Measurements from ENCODE around the gene TCP11L2.
"Not testable (repeated sequence)": the region's sequence is repeated elsewhere in the genome, so short reads cannot be mapped to it uniquely, and the experiment has no call there.

TCP11L2 gene

DNA sequence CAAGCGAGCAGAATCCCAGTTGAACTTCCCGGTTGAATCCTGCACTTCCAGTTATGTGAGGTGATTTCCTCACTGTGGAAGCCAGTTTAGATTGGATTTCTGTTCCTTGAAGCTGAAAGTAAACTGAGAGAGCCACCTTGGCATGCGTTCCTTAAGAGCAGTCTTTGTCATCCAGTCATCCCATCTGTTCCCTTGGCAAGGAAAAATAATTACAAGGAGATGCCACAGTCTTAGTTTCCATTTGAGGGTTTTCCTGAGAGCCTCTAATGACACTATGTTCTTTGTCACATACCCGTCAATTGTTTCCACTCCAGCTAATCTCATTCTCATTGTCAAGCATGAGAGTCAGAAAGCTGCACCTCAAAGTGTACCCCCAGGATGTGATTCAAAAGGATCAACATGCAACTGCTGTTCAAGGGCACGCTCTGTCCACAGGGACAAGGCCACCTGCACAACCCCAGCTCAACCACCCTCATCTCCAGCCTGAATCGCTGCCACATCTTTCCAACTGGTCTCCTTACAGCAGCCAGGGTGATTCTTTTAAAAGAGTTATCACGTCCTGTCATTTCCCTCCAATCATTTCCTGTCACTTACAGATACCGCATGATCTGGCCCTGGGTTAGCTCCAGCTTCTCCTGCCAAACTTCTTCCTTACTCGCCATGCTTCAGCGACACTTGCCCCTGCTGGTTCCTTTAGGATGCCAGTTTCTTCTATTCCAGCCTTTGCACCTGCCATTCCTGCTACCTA lies 18.0 kb upstream of the TCP11L2 start:
- DNase-seq = no peak

DNA sequence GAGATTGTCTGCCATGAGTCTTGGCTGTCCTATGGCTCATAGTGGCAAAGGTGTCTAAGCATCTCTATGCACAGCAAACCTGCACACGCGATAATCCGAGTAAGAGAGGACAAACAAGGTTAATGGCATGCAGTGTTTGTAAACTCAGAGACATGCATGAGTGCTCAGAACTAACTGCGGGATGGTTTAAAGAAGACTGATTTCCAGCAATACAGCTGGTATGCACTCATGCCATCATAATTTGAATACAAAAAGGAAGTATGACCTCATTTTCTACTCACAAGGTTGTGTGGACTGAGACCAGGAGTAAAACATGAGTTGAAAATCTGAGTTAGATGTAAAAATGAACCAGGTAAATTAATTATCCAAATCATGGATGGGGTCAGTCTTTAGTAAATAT lies 16.6 kb upstream of the TCP11L2 start:
- DNase-seq = no peak

DNA sequence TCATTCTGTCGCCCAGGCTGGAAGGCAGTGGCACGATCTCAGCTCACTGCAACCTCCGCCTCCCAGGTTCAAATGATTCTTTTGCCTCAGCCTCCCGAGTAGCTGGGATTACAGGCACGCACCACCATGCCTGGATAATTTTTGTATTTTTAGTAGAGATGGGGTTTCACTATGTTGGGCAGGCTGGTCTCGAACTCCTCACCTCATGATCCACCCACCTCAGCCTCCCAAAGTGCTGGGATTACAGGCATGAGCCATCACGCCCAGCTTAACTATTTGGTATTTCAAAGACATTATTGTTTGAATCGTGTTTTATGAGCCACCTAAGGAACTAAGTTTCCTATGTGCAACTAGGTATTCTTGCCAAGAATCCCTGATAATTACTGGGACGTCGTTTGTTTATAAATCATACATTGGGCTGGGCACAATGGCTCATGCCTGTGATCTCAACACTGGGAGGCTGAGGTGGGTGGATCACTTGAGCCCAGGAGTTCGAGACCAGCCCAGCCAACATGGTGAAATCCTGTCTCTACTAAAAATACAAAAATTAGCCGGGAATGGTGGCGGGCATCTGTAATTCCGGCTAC lies 15.9 kb upstream of the TCP11L2 start:
- DNase-seq = not testable (repeated sequence)

DNA sequence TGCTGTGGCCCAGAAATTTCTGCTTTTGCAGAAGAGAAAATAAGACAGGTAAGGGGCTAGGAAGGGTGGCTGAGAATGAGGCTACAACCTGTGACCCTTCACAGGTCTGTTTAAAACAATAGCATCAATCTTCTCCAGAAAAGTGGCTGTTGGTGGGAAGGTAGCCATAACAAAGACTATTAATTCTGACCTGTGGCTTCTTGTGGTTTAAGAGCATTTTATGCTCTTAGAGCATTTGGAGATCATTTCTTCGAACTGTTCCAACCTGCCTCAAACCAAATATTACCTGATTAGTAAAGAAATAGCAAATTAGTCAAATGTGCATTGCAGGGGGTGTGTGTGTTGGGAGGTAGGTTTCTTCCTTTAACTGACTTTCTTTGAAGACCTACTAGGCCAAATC lies 15.2 kb upstream of the TCP11L2 start:
- DNase-seq = no peak

DNA sequence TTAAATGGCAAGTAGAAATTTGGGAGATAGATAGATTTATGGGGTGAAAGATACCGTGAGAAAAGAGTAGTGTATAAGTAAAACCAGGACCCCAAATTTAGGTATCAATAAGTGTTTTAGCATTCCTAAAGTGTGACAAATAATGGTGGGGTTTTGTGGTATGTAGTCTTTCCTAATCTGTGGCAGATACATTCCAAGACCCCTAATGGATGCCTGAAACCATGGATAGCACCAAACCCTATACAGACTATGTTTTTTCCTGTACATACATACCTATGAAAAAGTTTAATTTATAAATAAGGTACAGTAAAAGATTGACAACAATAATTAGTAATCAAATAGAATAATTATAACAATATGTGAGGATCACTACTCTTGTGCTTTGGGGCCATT lies 14.4 kb upstream of the TCP11L2 start:
- DNase-seq = no peak

DNA sequence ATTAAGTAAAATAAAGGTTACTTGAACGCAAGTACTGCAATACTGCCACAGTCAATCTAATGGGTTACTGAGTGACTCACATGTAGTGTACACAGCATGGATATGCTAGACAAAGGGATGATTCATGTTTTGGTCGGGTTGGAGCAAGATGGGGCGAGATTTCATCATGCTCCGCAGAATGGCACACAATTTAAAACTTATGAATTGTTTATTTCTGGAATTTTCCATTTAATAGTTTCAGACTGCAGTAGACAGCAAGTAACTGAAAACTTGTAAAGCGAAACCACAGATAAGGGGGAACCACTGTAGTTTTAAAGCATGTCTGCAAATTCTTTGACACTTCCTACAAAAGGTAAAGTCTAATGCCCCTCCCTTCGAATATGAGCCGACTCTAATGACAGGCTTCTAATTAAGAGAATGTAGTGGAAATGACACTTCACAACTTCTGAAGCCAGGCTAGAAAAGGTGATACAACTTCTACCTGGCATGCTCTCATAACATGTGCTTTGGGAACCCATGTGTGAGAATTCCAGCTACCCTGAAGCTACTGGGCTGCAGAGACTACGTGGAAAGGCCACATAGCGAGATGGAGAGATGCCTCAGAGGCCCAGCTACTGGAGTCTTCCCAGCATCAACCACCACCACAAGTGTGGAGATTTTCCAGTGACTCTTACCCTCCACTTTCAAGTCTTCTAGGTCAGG lies 13.9 kb upstream of the TCP11L2 start:
- no peak for DNase-seq

DNA sequence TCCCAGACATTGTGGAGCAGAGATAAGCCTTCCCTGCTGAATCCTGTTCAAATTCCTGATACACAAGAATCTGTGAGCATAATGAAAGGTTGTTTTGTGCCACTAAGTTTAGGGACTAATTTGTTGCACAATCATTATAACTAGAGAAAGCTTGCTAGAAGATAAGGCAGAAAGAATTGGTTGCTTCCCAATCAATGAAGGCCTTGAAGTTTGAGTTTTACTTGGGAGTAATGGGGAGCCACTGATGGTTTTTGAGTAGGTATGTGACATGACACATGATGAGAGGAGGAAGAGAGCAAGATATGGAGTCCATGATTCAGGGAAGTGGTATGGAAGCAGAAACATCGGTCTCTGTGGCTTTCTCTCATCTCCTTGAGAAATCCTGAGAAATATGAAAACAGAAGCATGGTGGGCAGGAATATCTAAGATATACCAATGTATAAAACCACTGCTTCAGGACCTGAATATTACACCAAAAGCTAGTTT lies 13.3 kb upstream of the TCP11L2 start:
- DNase-seq = no peak

DNA sequence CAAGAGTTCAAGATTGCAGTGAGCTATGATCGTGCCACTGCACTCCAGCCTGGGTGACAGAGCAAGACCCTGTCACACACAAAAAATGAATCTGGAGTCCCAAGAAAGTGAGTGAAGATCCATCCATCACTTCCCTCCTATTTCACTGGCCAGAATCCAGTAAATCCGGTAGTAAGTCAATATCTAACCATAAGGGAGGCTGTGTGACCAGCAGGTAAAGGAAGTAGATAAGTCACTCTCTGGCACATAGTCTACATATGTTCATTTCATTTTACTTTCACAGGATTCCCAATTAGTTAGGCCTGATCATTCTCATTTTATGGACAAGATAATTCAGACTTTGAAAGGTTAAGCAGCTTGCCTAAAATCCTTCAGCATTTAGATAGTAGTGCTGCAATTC lies 11.9 kb upstream of the TCP11L2 start:
- no peak for DNase-seq

DNA sequence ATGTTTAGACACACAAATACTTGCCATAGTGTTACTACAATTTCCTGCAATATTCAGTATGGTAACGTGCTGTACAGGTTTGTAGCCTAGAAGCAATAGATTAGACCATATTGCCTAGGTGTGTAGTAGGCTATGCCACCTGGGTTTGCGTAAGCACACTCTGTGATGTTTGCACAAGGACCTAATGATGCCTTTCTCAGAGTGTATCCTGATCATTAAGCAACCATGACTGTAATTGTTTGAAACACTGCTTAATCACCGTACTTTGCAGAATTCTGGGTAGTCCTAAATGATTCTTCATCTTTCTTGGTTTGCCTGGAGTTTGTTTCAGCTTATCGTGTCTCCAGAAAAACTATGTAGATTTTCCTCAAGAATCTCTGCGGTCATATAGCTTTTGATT lies 11.2 kb upstream of the TCP11L2 start:
- peak; percentile 84 for DNase-seq

DNA sequence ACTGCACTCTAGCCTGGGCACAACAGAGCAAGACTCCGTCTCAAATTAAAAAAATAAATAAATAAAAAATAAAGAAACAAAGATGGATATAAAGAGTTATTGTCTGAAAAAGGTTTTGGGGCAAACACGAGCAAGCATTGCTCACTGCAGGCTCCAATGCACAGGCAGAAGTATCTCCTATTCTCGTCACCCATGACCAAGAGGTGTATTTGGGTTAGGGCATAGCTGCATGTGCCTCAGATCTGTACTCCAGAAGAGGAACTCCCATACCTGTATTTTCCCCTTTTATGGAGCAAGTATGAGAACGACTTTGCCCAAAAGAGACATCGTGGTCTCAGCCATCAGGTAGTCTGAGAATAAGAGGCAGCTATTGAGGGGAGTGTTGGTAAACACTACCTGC lies 10.2 kb upstream of the TCP11L2 start:
- no peak for DNase-seq

DNA sequence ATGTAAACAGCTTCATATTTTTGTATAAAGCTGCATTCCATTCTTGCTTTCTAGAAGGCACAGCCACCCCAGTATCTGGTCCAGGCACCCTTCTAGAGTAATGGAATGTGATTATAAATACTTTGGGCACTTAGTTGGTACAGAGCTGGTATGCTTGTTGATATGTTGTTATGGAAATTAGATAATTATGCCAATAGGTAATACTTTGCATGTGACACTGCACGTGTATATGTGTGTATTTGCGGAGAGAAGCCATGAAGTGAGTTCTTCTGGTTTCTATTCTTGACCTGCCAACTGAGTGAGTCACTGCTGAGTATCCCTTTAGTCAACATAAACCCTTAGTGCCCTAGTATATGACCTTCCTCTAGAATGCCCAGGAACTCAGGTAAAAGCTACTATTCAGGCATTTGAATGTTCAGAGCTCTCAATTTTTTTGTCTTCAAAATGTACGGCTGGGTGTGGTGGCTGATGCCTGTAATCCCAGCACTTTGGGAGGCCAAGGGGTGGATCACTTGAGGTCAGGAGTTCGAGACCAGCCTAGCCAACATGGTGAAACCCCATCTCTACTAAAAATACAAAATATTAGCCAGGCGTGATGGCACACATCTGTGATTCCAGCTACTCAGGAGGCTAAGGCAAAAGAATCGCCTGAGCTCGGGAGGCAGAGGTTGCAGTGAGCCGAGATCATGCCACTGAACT lies 6.2 kb upstream of the TCP11L2 start:
- DNase-seq = no peak

DNA sequence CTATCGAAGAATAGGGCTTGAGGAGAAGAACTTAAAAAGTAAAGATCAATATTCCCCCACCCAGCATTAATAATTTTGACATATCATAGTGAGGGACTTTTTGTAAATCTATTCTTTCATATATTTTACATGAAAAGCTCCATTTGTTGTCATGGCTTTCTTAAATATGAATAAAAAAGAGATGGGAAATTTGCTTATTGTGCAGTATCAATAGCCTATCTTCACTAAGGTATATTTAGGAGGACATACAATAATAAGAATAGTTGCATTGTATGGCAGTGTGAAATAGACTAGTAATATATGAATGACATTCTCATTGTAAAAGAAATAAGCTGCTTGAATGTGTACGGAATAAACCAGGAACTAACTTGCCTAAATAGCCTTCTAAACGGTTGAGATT lies 5.5 kb upstream of the TCP11L2 start:
- no peak for DNase-seq

DNA sequence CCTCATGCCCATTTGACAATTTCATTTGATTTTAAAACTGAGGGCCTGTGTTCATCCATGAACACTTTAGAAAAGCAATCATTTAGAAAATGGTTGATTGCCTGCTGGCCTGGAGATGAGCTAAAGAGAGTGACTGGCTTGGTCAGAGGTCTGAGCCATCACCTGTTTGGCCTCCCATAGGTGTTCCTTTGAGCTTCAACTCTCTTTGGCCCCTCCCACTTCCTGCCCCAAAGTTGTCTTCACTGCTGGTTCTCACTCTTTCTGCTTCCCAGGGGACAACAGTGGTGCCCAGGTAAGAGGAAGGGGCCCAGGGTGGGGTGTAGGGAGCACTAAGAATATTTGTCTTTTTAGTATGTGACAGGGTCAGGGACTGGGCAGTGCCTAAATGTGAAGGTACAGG lies 4.9 kb upstream of the TCP11L2 start:
- no peak for DNase-seq

DNA sequence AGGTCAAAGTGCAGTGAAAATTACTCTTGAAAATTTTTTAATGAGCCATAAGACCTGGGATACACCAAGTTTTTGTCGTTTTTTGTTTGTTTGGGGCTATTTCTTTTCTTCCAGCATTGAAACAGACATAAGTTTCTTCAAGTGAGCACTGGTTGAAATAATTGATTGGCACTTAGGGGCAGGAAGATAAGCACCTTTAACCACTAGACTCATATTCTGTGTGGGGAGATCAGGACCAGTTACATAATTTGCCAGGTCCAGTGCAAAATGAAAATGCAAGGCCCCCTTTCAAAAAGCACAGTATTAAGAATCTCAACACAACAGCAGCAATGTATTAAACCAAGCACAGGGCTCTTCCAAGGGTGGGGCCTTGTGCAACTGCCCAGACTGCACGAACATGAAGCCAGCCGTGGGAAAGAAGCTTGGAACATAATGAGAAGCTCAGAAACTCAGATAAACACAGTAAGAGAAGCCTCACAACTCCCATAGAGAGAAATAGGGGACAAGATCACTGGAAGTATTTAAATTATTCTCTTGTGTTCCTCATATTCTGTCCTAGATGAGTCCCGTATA lies 3.2 kb upstream of the TCP11L2 start:
- DNase-seq = no peak

DNA sequence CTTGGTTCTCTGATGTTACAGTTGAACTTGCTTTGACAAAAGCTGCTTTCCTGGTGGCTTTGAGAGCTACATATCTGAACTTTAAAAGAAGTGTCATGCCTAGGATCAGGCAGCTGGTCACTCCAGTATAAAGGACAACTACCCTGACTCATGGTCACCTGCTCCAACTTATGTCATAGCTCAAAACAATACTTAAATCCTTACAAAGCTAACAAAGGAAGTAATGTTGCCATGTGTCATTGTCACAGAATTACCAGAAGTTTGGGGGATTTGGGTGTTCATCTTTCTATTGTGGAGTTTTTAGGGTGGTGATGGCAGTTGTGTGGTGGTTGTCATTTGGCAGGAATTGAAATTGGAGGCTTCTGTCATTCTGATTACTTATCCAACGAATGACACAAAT lies 1.8 kb upstream of the TCP11L2 start:
- no peak for DNase-seq

DNA sequence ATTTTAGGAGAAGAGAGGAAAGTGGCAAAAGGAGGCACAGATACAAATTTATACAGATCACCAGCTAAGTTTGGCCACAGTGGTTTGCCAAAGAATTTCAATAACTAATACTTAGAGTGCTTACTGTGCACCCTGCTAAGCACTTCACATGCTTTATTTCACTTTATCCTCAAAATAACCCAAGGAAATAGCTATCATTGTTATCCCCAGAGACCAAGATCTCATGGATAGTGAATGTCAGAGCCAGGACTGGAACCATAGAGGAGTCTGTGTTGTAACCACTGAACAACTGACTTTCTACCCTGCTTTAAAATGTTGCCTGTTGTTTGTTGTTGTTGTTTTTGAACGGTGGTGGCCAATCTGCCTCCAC lies 1.3 kb upstream of the TCP11L2 start:
- DNase-seq = no peak

DNA sequence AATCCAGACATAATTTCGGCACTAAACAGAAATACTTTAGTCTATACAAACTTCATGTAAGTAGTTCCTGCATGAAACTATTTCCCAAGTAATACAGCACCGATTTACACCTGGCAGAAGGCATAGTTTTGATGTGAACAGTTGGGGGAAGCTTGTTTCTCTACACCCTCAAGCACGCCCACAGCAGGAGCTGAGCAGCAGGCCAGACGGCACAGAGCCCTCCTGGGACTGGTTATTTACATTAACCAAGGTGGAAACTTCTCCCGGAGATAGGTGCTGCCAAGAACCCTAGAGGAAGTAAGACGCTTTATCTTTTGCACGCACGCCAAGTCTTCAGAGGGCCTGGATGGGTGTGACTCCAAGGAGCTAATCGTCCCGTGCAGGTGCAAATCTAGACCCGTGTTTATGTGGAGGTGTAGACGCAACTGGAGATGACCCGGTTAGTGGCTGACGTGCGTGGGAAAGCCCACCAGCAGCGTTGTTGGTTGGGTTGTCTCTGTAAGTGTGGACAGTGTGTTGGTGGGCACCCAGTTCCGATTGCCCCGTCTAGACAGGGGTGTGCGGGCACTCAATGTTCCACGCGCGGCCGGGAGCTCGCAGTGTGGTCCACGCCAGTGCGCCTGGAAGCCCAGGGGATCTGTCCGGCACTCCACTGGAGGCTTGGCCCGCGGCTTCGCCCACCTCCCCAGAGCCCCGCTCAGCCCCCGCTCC lies 767 bp upstream of the TCP11L2 start:
- DNase-seq = peak; percentile 11

DNA sequence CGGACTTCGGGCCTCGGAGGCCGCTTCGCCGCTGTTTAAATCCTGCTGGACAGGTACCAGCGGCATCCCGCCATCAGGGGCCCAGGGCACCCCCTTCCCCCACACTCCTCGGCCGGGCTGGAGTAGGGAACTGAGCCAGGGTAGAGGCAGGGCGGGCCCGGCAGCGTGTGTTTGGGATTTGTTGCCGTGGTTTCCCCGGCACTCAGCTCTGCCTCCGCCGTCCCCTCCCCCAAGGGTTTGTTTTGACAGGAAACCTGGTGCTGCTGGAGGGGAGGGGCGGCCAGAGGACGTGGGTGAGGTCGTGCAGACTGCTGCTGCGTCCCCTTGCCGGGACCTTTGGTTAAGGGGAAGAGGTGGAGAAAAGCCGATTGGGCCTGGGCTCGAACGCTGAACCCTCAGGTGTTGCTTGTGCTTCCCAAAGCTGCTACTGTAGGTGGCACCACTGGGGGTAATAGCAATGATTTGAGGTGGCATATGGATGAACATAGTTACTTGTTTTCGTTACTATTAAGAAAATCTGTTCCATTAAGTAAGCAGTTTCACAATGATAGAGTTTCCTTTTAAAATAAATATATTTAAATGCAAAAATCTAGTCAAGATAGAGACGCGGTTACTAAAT lies 778 bp downstream of the TCP11L2 start:
- DNase-seq = peak; percentile 72

DNA sequence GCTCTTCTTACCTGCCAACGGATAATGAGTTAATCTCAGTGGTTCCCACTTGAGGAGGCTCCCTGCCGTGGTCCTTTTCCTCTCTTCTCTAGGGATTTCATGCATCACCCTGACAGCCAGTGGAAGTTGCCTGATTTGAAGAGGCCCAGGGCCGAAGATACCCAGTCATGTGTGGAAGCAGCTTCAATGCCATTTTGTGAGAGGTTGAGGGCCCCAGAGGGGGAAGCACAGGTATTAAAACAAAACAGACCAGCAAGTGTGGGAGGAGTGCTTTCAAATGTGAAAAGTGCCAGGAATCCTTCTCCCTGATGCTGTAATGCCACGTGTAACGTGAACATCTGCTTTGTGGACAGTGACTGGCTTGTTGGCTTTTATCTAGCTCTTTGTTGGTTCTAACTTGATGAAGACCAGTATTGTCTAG lies 1.5 kb downstream of the TCP11L2 start:
- no peak for DNase-seq

DNA sequence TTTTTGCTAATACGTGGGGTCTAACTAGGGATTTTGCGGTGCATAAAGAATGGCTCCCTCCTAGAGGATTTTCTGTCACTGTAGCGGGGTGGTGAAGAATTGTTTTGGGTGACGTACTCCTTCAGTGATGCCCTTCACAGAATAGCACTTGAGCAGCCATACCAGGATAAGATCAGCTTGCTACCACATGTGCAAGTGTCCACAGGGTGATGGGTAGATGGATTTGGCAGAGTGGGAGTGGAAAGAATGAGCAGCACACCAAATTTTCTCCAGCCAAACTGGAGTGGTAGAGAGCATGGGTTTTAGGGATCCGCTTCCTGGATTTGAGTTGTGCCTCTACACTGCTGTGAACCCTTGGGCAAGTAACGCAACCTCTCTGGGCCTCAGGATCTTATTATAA lies 2.3 kb downstream of the TCP11L2 start:
- DNase-seq = no peak

DNA sequence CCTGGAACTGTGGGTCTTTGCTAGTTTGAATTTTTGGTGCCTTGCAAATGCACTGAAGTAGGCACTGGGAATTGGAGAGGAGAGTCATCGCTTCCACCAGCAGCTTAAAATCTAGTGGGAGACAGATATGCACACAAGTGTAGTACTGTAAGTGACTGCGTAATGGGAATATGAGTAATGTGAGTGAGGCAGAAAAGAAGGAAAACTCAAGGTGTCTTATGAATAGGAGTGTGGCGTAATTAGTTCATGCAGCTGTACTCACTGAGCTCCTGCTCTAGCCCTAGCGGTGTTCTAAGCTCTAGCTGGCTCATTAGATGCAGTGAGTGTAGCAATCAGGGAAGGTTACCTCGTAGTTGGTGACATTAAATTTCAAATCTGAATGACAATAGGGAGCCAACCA lies 2.8 kb downstream of the TCP11L2 start:
- no peak for DNase-seq

DNA sequence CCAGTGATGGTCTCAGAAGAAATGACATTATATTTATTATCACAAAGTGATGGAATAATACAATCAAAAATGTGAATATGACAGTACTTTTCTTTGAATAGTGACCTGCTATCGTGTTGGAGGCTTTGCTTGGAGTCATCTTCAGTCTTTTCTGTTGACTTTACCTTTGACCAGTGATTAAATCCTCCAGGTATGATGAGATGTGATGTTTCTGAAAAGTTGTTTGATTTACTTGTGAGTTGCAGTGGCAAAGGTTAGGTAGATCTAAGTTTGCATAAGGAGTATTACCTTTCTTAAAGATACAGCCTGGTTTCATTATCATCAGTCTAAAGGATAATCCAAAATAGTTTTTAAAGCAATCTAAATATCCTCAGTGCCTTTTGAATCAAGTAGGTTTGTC lies 4.6 kb downstream of the TCP11L2 start:
- no peak for DNase-seq

Data from NCI-H748 treated with DMSO at 0.1 percent for 48 hours (cell line).